Psoas muscle (tissue), 8 donors: ENCODE measurements around the gene CACNA2D1. TPM values are rescaled to one million over a fixed set of nuclear protein-coding genes. Genes with fewer than 3 reads are reported as not detected.

Experiments used
- ATAC-seq, 4 donors: fragments of 200-7000 bp; cut with Tn5 transposase; one replicate each; pipeline ENCODE4 v1.9.1; 2020; ENCODE audit warnings: moderate library complexity in 3 of 4, mild to moderate bottlenecking in 2 of 4
- DNase-seq, 2 donors: peaks; one replicate each; pipeline ENCODE4 v3.0.0-alpha.2; 2020
- H3K27ac ChIP-seq: fragments of 200-600 bp; one replicate; pipeline ENCODE4 v1.8.0; 2022
- H3K27me3 ChIP-seq, 3 donors: fragments of 200-600 bp in 1 of 3; one replicate each; pipeline versions ENCODE4 v1.6.1 to v1.8.0; 2013 to 2022; ENCODE audit warnings: low read length in 2 of 3, mild to moderate bottlenecking in 2 of 3, moderate library complexity in 1 of 3; ENCODE audit not compliant: insufficient read depth in 3 of 3
- H3K36me3 ChIP-seq, 2 donors: fragments of 200-600 bp in 1 of 2; one replicate each; pipeline versions ENCODE4 v1.6.1 to v1.8.0; 2013 to 2022; ENCODE audit warnings: low read depth in 1 of 2, mild to moderate bottlenecking in 1 of 2, moderate library complexity in 1 of 2; ENCODE audit not compliant: insufficient read depth in 1 of 2
- H3K4me1 ChIP-seq: fragments of 200-600 bp; one replicate; pipeline ENCODE4 v1.8.0; 2022
- H3K4me3 ChIP-seq: fragments of 200-600 bp; one replicate; pipeline ENCODE4 v1.8.0; 2022; ENCODE audit warnings: mild to moderate bottlenecking
- H3K9me3 ChIP-seq: fragments of 200-600 bp; one replicate; pipeline ENCODE4 v1.8.0; 2022
- WGBS, 3 donors: extraction: QIAGEN DNeasy Blood & Tissue Kit; methylation state at CpG; one replicate each; pipeline versions ENCODE4 v1.1.6 to v1.1.7; 2013; 5-methylcytosine and 5-hydroxymethylcytosine counted together
- intact Hi-C, 2 donors: fragments of 100-400 bp; cut with DNase I; formaldehyde crosslinking; loops; one replicate each; pipeline versions ENCODE4 v1.11.0 to v1.14.2; 2022
- polyA plus RNA-seq, 3 donors: library from polyadenylated mRNA; stranded (reverse); fragments of 200-250 nt; gene quantifications; one replicate each; pipeline ENCODE4 v1.2.3, GENCODE V29; 2013
- total RNA-seq, 4 donors: library from RNA; stranded (reverse); fragmentation: NEBNext Ultra II Directional in 2 of 4; extraction: Animal tissue kit (Norgen Biotek cat#: 25700) in 2 of 4; gene quantifications; one replicate each; pipeline versions ENCODE4 v1.2.1 to v1.2.4, GENCODE V29; 2021 to 2023
- TF ChIP-seq, protein P1 (sequence below): fragments of 200-600 bp; IDR thresholded peaks from one replicate; pipeline ENCODE4 v1.8.0; 2022; ENCODE audit warnings: antibody characterized with exemption
- donor health status: healthy with polysubstance abuse.
- donor health status: DM: no; HTN: no; CAD: no; lungs with moderate emphysema.
- donor health status: Bipolar disorder and iron deficiency.
- donor health status: healthy.
- donor health status: DM: yes; HTN: yes; CAD: no.
- donor health status: DM: no; HTN: no; CAD: no.
- donor health status: DM: no; HTN: no; CAD: no.
- donor health status: DM: yes; HTN: yes; CAD: no.

Gene CACNA2D1
- total and polyA plus RNA-seq, 7 donors: 10.2 to 167 (median 97.5) TPM

DNA sequence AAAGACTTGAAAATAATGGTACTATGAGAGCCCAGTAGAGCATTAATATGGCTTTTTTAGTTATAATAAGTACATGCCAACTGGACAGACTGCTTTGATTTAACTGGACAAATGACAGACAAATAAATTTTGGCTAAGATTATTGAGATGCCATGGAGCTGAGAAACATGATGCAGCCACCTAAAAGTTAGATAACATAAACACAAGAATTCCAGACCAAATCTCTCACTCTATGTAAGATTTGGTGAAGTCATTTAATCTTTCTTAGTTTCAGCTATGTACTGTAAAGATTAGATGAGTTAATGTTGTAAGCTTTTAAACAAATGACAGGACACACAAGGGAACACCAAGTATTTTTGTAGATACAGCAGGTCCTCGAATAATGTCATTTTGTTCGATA is 118.2 kb downstream of the CACNA2D1 start:
- intact Hi-C loops: no loop called here
- TF ChIP-seq, protein P1, sequence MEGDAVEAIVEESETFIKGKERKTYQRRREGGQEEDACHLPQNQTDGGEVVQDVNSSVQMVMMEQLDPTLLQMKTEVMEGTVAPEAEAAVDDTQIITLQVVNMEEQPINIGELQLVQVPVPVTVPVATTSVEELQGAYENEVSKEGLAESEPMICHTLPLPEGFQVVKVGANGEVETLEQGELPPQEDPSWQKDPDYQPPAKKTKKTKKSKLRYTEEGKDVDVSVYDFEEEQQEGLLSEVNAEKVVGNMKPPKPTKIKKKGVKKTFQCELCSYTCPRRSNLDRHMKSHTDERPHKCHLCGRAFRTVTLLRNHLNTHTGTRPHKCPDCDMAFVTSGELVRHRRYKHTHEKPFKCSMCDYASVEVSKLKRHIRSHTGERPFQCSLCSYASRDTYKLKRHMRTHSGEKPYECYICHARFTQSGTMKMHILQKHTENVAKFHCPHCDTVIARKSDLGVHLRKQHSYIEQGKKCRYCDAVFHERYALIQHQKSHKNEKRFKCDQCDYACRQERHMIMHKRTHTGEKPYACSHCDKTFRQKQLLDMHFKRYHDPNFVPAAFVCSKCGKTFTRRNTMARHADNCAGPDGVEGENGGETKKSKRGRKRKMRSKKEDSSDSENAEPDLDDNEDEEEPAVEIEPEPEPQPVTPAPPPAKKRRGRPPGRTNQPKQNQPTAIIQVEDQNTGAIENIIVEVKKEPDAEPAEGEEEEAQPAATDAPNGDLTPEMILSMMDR: no peak
- no peak for DNase-seq
- no peak for ATAC-seq
- H3K4me3 ChIP-seq: no peak overlapping the region
- H3K4me1 ChIP-seq: no peaks in the 10 kb centered on the region
- WGBS, 3 donors: 93 to 97% (median 93%) methylated on average over 2 of the region's 2 CpGs
- no peaks in the 10 kb centered on the region for H3K36me3 ChIP-seq
- no peaks in the 10 kb centered on the region for H3K9me3 ChIP-seq
- H3K27ac ChIP-seq: peak overlapping the region; percentile 0
- H3K27me3 ChIP-seq: no peaks in the 10 kb centered on the region

DNA sequence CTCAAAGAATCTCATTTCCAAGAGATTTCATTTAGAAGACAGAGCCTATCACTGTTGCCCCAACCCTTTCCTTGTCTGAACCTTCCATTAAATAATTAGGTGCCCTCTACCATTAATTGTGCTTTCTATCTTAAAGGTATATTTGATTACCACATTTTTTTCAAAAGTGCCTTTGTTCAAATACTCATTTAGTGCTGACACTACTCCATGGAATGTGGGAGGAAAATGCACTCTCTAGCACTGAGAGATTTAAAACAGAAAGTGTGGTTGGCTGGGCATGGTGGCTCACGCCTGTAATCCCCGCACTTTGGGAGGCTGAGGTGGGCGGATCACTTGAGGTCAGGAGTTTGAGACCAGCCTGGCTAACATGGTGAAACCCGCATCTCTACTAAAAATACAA is 119.8 kb downstream of the CACNA2D1 start:
- no peak for ATAC-seq
- H3K27ac ChIP-seq: peak overlapping the region; percentile 24
- no peak overlapping the region for H3K4me3 ChIP-seq
- no peaks in the 10 kb centered on the region for H3K27me3 ChIP-seq
- intact Hi-C loops: no loop called here
- no peaks in the 10 kb centered on the region for H3K9me3 ChIP-seq
- TF ChIP-seq, protein P1: no peak
- no peak for DNase-seq
- 94 to 96% (median 94%) methylated on average over 4 of the region's 4 CpGs for WGBS, 3 donors
- peaks cover 16% of the 10 kb centered on the region for H3K4me1 ChIP-seq
- H3K36me3 ChIP-seq: no peaks in the 10 kb centered on the region

DNA sequence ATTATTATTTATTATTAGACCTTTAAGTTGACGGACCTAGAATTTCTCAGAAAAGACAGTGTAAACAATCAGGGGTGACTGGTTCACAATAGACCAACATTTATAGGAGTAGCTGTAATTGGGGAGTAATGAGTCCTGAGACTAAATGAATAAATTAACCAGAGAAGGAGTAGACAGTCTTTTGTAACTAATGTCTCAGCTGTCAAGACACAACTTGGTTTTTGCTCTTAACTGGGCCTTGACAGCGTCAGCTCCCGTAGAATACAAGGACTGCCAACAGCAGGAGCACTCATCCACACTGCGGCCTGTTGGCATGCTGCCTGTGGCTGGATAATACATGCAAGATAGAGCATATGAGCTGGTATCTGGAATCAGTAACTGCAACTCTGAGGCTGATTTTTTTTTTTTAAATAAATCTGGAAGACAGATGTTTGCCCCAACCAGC is 123.9 kb downstream of the CACNA2D1 start:
- peak overlapping the region; percentile 40 for H3K4me3 ChIP-seq
- peak overlapping the region; percentile 85 for H3K27ac ChIP-seq
- TF ChIP-seq, protein P1: no peak

DNA sequence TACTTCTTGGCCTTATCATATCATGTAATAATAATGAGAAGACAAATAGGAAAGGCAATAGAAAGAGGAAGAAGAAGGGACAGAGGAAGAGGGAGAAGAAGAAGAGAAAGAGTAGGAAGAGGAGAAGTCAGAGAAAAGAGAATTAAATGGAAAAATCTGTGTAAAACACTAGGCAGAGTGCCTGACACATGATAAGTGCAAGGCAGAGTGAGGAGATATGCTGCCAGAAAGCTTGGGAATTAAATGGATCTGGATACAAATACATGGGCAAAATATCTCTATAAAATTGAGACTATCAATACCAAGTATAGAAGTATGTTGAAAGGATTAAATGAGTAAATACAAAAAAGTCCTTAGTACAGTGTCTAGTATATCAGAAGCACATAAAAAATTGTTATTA is 124.8 kb downstream of the CACNA2D1 start:
- Histone ChIP-seq H3K36me3 (no peaks in the 10 kb centered on the region), H3K4me1 (peaks cover 58% of the 10 kb centered on the region), H3K9me3 (no peaks in the 10 kb centered on the region), H3K27me3 (no peaks in the 10 kb centered on the region), H3K27ac (peak overlapping the region; percentile 85), H3K4me3 (no peak overlapping the region)
- intact Hi-C loops: loop anchor here in 1 of 2 donors (10.0 kb wide), 1 partner anchor 96 kb away; no protein-coding TSS in a partner anchor
- DNase-seq: no peak
- TF ChIP-seq, protein P1: no peak
- no peak for ATAC-seq

More for the DNA sequence above, 123.9 kb downstream of the CACNA2D1 start:
- Histone ChIP-seq H3K27me3 (no peaks in the 10 kb centered on the region), H3K9me3 (no peaks in the 10 kb centered on the region), H3K4me1 (peaks cover 50% of the 10 kb centered on the region), H3K36me3 (no peaks in the 10 kb centered on the region)
- DNase-seq (peak; percentile 85 to 94), ATAC-seq (peak; percentile 83 to 88 (median 86))
- intact Hi-C loops: loop anchor here in 1 of 2 donors (10.0 kb wide), 1 partner anchor 95 kb away; no protein-coding TSS in a partner anchor
- 16 to 19% (median 17%) methylated on average over 4 of the region's 4 CpGs for whole genome bisulfite sequencing, 3 donors

DNA sequence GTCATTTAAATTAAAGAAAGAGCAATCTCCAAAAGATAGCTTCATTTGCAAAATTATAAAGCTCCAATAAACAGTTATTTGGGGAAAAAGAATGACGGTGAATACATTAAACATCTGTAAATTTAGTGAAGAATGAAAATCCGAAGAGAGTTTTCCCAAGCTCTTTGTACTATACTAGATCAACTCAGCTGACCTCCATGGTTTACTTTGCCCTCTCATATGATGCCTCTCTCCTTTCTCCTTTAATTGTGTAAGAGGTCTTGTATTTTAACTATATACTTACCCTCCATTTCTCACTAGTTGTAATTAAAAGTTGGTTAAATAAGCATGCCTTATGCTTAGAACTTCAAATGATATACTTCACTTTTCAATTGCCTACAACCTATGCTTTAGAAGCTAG is 125.8 kb downstream of the CACNA2D1 start:
- H3K27me3 ChIP-seq: no peaks in the 10 kb centered on the region
- TF ChIP-seq, protein P1: no peak
- no peak for DNase-seq
- intact Hi-C loops: loop anchor here in 1 of 2 donors (10.0 kb wide), 1 partner anchor 97 kb away; no protein-coding TSS in a partner anchor
- H3K36me3 ChIP-seq: no peaks in the 10 kb centered on the region
- H3K4me1 ChIP-seq: peaks cover 58% of the 10 kb centered on the region
- peak overlapping the region; percentile 48 for H3K4me3 ChIP-seq
- peak overlapping the region; percentile 85 for H3K27ac ChIP-seq
- no peaks in the 10 kb centered on the region for H3K9me3 ChIP-seq
- WGBS, 3 donors: 24 to 30% (median 25%) methylated on average over 2 of the region's 2 CpGs
- ATAC-seq: peak; percentile 37 to 71 (median 56)
